HG03432 (cell line): ENCODE data around the gene NSF.
"Not testable (repeated sequence)": the region's sequence is repeated elsewhere in the genome, so short reads cannot be mapped to it uniquely, and the experiment has no call there.

Source experiments
- ATAC-seq: cut with Tn5 transposase; IDR thresholded peaks from one replicate; pipeline ENCODE4 v1.9.1; 2021; ENCODE audit warnings: mild to moderate bottlenecking, moderate library complexity; ENCODE audit not compliant: unreplicated experiment

Gene NSF

DNA sequence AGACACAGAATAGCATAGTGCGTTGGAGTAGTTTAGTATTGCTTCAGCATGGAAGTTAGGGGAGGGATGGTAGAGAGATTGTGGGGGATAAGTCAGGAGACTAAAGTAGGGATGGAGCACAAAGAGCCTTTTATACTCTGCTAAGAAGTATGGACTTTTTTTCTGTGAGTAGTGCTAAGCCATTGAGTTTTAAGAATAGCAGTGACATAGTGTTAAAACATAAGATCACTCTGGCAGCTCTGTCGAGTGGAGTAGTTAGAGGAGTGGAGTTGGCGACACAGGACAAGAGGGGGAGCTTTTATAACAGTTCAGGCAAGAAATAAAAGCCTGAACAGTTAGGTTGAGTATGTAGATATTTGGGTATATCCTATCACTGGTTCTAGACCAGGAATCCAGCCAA, 106.1 kb downstream of the NSF start:
- ATAC-seq = not testable (repeated sequence)

DNA sequence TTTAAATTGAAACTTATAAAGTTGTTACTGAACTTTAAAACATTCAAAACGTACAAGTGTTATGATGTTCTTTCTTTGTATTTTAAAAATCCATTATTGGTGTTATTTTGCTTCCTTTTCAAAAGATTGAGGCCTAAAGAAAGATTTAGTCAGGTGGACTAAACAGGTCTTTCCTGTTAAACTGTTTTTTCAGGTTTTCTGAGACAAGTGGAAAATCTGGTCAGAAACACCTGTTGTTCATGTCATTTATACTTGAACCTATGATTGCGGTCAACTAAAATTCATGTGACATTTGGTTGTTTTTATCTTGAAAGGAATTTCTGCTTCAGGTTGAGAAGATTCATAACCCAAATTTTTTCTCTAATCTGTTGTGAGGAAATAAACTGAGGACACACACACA, 108.5 kb downstream of the NSF start:
- not testable (repeated sequence) for ATAC-seq

DNA sequence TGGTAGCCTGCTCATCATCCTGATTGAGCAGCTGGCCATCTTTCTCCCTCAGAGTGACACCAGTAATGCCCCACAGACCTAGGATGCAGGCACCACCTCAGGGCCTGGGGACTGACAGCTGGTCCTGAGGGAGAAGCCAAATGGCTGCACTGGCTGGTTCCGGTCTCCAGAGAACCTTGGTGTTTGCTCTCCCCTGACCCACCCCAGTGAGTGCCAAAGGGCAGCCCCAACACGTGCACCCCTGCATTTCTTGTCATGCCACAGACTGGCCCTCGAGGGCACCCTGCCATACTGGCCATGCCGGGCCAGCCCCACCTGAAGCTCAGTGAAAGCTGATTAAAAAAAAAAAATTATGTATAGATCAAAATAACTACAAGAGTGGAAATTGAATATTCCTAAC, 127.5 kb downstream of the NSF start:
- no peak for ATAC-seq

DNA sequence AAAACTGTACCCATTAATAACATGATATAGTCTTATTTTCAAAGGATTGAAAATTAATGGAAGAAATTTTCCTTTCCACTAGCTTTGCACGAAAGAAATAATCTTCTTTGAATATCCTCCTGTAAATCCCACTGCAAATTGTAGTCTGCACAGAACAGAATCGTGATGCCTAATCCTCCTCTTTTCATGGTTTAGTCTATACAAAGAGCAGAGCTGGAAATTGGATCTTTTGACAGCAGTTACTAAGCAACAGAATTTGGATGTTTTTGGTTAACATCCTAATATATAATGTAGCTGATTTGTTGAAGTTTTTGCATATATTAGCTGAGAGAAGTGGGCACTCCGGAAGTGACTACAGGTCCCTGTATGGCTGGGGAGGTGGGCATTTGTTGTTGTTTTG, 129.4 kb downstream of the NSF start:
- ATAC-seq = no peak

DNA sequence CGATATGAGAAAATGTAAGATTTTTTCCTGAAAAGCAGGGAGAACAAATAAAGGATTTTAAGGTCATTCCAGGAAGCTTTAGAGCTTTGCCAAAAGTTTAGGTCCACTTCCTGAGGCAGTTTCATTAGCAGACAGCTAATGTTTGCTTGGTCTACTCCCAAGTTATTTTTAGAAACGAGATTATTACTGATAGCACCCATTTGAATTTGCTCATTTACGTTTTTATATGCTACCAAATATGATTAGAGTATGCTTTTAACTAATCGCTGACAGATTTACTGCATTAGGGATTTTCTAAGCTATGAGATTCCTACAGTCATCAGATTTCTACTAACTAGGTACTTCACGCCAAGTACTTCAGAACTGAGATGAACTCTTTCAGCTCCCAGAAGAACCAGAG, 129.9 kb downstream of the NSF start:
- no peak for ATAC-seq

DNA sequence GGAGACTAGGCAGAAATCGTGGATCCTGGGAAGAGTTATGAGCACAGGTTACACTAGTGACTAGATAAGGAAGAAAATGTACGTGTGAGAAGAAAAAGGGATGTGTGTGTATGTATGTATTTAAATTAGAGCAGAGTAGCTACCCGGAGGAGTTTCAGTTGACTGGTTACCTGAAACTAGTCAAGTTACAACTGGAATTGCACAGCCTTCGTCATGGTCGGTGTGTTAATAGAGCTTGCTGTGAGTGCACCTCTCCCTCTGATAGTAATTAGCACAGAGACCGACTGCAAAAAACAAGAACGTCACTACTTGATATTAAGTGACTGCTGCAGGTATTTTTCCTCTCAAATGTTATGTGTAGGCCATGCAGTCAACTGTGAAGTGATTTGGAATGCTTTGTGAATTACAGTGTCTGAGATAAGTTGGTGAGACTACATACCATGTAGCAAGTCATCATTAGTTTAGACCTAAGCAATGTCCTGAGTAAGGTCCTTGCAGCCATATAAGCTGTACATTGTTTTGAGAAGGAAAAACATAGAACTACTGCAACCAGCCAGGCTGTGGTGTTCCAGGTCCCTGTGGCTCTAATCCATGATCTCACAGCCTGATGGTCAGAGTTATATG, 132.3 kb downstream of the NSF start:
- ATAC-seq = no peak

DNA sequence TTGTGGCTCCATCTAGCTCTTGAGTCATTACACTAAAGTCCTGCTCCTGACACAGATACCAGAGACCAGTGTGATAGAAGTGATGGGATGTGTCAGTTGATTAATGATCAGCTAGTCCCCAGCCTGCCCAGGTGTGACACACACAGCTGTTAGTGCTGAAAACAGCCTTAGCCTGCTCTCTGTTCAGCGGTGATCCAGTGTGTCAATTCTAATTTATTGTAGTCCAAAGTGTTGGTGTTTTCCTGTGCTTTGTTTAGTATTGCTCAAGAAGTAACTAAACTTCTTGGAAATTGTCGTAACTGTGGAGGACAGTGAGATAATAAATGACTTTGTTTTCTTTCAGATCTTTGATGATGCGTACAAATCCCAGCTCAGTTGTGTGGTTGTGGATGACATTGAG, 135.7 kb downstream of the NSF start:
- no peak for ATAC-seq

DNA sequence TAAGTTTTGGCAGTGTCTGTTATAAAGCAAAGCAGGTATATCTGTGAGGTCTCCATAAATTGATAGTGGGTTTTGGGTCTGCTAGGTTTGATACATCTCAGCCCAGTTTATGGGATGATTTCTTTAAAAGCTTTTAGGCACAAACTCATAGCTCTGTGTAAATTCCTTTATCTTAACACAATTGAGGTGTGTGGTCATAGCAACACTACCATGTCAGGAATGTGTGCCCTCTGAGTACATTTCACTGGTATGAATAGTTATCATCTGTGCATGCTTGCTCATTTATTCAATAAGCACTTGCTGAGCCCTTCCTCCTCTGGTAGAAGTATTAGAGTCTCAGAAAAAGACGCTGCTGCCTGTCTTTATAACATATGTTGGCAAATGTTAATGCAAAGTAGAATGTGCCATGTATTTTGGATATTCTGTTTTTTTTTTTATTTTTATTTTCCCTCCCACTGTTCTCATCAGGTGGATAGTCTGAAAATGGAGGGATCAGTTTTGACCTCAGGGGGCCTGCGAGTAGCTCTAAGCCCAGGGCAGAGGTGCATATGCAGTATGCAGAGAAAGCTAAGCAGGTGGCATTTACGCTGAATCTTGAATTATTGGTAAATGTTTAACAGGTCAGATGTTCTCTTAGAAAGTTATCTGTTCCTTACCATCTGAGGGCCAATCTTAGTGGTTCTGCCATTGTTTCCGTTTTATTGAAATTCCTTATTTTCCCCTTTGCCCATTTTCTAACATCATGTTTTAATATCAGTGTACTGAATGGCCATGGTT, 137.3 kb downstream of the NSF start:
- no peak for ATAC-seq

DNA sequence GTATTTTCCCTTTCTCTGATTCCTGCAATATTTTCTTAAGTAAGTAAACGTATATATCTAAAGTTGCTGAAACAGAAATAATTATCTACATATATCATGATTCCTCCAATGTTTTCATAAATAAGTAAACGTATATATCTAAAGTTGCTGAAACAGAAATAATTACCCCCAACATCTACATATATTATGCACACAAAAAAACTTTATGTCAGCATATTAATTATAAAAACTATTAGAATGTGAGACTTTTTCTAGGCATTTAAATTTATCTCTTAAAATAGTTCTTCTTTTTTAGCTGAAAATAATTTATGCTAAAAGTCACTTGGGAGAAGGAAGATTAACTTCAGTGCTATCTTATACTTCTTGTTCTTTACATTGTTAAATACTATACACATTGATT, 139.6 kb downstream of the NSF start:
- ATAC-seq = no peak

DNA sequence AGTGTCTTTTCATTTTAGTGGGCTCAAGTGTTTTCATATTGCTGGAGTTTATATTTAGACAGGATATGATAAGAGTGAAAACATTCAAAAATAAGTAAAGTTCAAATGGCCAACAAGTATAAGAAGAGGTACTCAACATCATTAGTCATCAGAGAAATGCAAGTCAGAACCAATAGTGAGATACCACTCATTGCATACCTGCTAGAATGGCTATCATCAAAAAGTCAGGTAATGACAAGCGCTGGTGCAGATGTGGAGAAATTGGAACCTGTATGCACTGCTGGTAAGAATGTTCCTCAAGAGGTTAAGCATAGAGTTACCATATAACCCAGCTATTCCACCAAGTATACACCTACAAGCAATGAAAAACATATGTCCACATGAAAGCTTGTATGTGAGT, 140.2 kb downstream of the NSF start:
- no peak for ATAC-seq

DNA sequence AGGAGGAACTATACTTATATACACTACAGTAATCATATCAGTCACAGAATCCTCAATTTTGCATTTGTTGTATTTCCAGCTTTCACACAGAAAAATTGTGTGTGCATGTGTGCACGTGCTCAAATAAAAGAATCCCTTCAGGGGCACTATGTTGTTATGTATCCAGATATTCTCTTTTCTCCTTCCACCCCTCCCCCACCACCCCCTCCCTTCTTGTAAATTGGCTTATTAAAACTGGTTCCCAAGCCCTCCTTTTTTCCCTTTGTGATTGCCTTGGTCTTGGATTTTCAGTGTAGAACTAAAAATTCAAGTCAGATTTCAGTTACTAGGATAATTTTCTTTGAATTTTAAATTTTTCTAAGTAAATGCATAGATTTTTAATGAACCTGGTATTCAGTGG, 141.7 kb downstream of the NSF start:
- ATAC-seq = no peak

DNA sequence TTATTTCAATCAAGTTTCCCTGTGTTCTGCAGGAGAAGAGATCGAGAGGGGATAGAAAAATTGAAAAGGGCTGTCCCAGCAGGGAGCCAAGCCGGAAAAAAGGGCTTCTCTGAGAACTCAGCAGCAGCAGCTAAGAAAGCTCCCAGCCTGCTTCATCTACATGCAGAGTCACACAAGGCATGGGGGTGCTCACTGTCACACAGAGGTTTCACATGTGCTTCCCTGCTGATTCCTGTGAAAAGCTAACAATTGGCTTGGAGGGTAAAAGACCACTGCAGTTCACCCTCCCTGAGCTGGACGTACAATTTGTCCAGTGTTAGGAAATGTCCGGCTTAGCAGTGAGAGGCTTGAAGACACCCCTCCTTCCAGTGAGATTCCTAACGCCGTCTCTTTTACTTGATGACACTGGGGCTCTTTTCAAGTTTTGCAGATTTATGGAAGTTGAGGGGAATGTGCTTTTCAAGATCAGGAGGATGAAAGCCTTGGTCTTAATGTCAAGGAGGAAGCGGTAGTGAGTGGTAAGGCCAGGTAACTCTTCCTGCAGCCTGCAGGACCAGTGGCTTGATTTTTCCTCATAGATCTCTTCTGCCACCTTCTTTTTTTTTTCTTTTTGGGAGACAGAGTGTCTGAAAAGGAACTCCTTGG, 142.4 kb downstream of the NSF start:
- no peak for ATAC-seq

DNA sequence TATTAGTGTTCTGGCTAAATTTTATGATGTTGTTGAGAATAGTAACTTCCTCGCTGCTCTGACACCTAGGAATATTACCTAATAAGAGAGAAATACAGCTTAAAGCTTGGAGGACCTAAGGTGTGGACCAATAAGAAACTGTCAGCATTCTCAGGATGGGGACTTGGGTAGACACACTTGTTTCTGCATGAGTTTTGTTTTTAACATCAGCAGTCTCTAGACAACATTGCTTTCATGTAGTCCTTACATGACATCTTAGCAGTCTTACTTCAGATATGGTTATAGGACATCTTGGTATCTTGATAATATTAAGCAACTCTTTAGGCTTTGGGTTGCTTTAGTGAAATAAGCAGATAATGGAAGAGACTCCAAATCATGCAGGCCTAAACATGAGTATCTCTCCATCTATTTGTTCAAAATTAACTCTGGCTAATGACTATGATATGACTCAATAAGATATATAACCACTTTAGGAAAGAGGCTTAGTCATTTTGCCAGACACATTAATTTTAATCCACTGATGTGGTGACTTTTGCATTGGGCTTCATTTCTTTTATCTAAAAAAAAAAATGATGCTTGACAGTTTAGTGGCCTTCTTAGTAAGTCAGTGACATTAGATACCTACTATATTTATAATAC, 143.5 kb downstream of the NSF start:
- ATAC-seq = no peak

DNA sequence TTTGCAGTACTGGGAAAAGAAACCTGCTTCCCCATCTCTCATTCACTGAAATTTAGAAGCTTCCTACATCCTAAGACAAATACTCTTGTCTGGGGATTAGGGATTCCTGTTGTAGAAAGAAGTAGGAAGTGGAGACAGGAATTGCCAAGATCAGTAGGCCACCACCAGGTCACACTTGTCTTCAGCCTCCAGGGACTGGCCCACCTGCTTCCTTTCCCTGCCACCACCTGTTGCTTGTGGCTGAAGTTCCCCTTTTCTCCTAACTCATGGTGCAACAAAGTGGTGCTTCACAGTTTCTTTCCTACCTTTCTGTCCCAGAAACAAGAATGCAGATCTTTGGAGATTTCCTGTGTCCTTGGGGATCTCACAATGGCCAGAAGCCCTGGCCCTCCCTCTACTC, 145.6 kb downstream of the NSF start:
- no peak for ATAC-seq

DNA sequence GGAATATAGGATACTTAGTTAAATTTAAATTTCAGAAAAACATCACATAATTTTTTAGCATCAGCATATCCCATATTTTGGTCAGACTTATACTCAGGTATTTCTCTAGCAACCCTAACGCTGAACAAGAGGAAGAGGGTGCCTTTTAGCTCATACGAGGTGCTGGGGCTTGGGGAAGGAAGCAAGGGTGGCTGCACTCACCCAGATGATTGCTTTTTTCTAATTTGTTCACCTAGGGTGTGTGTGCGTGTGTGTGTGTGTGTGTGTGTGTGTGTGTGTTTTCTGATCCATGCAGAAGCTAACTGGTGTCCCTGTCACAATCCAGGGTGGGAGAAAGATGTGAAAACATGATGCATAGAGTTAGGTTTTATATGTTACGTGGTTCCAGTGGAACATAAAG, 146.9 kb downstream of the NSF start:
- no peak for ATAC-seq

DNA sequence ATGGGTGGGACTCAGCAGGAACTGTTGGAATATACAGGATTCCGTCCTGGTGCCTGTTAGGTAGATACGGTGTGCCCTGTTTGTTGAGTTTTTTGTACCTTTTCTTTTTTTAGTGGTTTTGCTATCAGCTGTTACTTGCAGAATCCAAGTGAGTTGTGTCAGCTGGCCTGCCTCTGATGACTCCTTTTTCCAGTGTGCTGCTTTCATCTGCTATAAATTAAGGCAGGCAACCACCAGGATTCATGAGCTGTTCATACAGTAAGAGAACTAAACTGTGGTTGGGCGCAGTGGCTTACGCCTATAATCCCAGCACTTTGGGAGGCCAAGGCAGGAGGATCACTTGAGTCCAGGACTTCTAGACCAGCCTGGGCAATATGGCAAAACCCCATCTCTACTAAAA, 148.1 kb downstream of the NSF start:
- no peak for ATAC-seq

DNA sequence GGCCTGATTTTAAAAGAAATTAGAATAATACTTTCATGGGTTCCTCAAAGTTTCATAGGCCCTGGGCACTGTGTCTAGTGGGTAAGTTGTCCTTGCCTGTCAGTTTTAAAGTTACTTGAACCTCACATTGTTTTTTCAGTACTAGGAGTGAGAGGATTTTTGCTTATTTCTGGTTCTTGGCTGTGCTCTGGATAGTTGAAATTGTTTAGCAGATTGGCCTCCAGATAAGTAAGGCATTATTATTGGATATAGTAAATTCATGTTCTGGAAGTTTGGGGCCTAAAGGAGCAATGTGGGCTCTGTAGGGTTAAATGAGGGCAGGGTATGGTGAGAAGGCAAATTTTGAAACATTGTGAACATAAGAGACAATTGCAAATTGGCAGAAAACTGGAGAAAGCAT, 149.5 kb downstream of the NSF start:
- ATAC-seq = no peak

DNA sequence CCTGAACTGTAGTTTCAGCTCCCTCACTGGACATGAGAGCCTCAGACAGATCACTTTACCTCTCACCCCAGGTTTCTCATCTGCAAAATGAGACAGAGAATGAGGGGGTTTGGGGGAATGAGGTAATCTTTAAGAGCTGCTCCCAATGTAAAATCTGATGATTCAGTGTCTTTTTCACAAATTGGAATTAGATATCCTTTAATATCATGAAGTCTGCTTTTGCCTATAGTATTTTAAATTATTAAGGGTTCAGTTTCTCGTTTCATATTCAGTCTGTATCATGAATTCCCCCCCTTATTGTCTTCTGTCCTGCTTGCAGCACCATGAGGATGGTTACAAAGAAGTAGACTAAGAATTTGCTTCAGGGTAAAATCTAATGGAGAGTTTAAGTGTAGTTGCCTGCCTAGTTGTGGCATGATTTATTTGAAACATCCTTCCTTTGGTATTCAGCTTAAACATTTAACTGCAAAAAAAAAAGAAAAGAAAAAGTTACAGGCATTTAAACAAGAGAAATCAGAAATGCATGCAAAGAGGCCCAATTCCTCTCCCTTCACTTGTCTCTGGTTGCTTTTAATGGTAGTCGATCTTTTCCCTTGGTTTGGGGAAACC, 150.8 kb downstream of the NSF start:
- ATAC-seq = no peak

DNA sequence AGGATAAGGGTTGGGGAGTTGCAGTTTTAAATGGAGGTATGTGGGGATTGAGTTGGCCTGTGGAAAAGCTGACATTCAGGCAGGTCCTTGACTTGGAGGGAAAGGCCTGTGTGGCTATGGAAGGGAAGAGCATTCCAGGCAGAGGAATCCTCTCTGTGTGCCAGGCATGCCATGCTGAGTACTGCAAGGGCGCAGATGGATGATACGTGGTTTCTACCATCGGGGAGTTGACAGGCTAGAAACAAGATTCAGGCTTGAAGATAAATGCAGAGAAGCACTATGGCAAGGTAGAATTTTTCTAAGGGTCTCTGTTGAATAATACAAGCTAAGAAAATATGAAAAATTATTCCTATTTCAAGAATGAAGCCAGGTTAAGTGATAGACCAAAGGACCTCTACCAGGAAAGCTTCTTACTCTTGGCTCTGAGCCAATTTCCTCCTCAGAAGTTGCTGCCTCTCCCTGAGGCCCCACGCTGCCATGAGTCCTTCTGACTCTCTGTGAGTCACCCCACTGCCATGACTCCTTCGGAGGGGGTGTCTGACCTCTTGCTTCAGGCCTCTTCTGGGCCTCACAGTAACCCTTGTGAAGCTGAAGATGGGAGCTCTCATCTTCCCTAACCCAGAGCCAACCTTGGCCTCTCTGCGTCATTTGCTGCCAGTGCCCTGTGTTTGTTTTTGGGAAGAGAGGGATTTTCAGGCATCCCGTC, 152.2 kb downstream of the NSF start:
- ATAC-seq = no peak

DNA sequence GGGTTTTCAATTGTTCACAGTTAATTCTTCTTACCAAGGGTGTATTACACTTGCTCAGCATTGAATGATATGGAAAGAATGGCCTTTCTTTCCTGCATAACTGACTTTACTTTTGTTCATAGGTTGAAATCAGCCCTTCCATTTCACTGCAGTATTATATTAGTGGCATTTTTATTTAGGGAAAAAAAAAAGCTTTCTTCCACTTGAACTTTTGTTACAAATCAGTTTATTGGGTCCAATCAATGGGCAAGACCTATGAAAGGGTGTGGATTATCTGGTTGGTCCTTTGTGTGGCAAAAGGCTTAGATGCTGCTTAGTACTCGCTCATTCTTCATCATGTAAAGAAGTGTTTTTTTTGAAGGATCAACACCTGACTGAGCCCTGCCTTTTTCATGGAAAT, 154.0 kb downstream of the NSF start:
- ATAC-seq = no peak

DNA sequence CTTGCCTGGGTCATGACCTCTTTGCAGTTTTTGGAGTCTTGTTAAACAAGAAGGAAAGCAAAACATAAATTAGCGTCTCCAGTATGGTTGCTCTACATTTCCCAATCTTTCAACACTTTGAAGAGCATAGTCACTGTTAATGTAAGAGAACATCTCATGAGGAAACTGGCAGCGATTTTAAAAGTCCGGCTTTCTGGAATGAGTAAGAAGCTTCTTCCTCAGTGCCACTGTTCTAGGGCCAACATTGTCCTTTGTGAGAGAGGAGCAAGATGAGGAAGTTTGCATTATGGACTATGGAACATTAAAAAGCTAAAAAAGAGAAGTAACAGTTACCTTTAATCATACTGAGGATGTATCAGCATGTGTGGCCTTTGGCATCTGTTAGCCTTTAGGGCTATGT, 154.9 kb downstream of the NSF start:
- ATAC-seq = no peak
